ENCODE data around the gene AP5Z1.

DNA sequence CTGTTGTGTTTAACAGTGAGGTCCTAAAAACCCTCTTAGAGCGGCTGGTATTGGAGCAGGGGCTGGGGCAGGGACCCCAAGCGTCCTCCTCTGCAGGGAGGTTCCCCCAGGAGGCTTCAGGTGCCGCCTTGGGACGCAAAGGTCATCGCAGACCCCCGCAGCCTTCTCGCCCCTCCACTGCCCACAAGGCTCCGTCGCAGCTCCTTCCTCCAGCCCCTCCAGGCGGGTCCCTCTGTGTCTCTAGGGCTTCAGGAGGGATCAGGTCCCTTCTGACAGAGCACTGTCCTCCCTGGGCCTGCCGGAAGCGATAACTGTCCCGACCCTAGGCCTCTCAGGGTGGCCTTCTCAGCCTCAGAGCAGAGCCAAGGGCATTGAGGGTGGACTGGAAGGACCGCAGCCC lies 26.1 kb upstream of the AP5Z1 start:
- TF ChIP-seq EZH2 (IDR thresholded peaks at IDR 0.05; ENCODE audit: low read length, missing control alignments): no peak
- TF ChIP-seq, protein P1, sequence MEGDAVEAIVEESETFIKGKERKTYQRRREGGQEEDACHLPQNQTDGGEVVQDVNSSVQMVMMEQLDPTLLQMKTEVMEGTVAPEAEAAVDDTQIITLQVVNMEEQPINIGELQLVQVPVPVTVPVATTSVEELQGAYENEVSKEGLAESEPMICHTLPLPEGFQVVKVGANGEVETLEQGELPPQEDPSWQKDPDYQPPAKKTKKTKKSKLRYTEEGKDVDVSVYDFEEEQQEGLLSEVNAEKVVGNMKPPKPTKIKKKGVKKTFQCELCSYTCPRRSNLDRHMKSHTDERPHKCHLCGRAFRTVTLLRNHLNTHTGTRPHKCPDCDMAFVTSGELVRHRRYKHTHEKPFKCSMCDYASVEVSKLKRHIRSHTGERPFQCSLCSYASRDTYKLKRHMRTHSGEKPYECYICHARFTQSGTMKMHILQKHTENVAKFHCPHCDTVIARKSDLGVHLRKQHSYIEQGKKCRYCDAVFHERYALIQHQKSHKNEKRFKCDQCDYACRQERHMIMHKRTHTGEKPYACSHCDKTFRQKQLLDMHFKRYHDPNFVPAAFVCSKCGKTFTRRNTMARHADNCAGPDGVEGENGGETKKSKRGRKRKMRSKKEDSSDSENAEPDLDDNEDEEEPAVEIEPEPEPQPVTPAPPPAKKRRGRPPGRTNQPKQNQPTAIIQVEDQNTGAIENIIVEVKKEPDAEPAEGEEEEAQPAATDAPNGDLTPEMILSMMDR (conservative IDR thresholded peaks at IDR 0.05 in 1 of 2, IDR thresholded peaks at IDR 0.05 in 1 of 2; ENCODE audit: low read depth in 1 of 2, low read length in 2 of 2): no peak
